GM19043 (cell line): ENCODE results near the gene TAF10.
A peak's percentile ranks its signal among the peaks of the same experiment; 100 is the strongest.

Experiments
- ATAC-seq: cut with Tn5 transposase; IDR thresholded peaks from one replicate; pipeline ENCODE4 v1.9.1; 2021; ENCODE audit warnings: low read depth; ENCODE audit not compliant: unreplicated experiment

TAF10 gene

DNA sequence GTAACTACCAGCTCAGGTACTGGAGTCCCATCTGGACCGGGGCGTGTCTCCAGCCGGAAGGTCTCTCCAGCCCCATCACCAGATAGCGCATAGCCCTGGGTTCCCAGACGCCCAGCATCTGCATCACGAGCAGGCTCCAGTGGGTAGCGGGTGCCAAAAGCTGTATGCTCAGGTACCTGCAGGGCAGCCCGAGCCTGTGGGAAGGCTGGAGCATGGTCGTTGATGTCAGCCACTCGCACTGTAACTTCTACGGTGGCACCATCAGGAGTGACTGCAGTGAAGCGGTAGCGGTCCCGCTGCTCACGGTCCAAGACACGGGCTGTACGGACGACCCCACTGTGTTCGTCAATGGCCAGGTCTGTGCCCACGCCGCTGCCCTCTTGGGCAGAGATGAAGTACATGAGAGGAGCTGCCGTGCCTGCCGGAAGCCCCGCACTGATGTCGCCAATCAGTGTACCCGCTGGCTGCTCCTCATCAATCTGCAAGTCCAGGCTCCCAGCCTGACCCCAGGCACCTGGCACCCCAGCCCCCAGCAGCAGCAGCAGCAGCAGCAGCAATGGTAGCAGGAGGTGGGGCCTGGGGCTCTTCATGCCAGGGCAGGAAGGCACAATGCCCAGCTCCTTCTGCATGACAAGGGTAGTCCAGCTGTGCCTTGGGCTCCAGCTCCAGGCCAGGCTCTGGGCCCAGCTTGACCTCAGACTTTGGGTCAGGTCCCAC is 29.1 kb upstream of the TAF10 start:
- ATAC-seq, result no peak

- no peak for ATAC-seq
These were observed 28.3 kb upstream of the TAF10 start for GRCh38 chr11:6640036-6640984.

- no peak for ATAC-seq
These were observed 26.4 kb upstream of the TAF10 start for GRCh38 chr11:6638429-6638828.

- no peak for ATAC-seq
These were observed 25.9 kb upstream of the TAF10 start for GRCh38 chr11:6637871-6638270.

- no peak for ATAC-seq
These were observed 24.5 kb upstream of the TAF10 start for GRCh38 chr11:6636480-6636879.

- no peak for ATAC-seq
These were observed 23.3 kb upstream of the TAF10 start for GRCh38 chr11:6635082-6635932.

DNA sequence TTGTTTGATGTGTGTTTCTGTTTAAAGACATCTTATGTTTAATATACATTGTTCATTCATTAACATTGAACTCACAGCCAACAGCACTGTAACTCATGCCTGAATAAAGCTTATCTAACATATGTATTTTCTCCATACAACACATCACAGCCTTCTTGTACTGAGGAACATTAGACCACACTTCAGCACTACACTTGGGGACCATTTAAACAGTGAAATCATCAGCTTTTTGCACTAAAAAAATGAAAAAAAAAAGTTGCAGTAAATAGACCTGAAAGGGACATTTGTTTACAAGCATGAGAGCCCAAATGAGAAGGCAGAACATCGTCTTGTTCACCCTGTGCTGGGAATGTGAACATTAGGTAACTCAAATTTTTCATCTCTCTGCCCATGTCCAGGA is 22.5 kb upstream of the TAF10 start:
- no peak for ATAC-seq

GRCh38 chr11:6633422-6634408 is 21.7 kb upstream of the TAF10 start:
- ATAC-seq, result no peak

- ATAC-seq, result no peak
These were observed 20.4 kb upstream of the TAF10 start for GRCh38 chr11:6632116-6633073.

DNA sequence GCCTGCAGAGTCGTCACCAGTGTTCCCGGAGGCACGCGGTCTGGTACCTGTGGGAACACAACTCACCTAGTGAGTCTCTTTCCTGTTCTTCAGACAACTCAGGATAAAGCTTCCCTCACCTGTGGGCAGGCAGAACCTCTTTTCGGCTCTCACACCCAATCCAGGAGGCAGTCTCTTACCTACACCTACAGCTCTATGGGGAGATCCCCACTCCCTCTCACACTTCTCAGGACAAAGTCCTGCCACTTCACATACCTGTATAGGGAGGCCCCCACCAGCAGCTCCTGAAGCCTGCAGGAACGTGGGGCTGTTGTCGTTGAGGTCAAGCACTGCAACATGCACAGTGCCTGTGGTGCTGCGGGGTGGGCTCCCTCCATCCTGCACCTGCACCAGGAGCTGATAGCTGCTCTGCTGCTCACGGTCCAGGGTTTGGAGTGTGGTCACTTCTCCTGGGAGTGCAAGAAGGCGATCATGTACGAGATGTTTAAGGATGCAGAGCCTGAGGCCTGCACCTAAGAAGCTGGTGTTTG is 19.4 kb upstream of the TAF10 start:
- no peak for ATAC-seq

DNA sequence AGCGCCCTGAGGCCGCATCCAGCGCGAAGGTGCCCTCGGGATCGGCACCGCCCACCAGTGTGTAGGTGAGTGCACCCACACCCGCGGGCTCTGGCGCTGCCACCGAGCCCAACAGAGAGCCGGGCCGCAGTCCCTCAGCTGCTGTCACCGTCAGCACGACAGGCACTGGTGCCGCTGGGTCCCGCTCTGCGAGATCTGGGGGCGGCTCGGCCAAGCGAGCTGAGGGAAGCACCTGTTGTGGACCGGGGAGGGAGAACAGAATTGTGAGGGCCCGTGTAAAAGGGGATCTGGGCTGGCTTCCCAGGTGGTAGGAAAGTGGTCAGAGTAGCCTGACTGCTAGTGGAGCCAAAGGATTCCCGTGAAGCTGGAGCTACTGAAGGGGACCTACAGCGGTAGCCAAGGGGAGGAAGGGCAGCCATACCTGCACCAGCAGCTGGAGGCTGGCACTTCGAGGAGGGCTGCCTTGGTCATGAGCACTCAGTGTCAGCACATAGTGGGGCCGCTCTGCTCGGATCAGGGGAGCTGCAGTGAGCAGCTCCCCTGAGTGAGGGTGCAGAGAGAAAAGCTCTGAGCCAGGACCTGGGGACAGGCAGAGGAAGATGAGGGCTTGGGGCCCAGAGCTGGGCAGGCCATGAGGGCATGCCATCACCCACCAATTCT is 18.7 kb upstream of the TAF10 start:
- no peak for ATAC-seq

DNA sequence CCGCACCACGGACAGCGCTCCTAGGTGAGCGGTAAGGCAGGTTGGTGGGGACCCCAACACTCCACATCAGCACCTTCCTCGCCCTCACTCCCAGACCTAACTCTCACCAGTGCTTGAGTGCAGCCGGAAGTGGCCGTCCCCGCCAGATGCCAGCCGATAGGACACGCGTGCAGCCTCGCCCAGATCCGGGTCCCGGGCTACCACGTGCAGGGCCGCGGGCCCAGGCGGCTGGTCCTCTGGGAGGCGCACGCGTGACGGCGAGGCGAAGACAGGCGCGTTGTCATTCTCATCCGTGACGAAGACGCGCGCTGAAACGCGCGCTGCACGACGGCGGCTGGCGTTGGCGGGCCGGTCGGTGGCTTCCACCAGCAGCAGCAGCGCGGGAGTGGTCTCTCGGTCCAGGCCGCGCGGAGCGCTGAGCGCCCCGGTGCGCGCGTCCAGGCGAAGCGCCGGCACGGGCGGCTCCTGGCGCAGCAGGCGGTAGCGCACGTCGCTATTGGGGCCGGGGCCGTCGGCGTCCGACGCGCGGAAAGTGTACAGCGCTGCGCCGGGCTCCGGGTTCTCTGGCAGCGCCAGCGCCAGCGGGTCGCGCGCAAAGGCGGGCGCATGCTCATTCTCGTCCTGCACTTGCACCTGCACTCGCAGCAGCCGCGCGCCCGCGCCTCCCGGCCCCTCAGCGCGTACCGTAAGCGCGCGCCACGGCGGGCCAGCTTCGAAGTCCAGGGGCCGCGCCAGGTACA is 18.0 kb upstream of the TAF10 start:
- no peak for ATAC-seq

- ATAC-seq, result no peak
These were observed 17.5 kb upstream of the TAF10 start for GRCh38 chr11:6629573-6629891.

DNA sequence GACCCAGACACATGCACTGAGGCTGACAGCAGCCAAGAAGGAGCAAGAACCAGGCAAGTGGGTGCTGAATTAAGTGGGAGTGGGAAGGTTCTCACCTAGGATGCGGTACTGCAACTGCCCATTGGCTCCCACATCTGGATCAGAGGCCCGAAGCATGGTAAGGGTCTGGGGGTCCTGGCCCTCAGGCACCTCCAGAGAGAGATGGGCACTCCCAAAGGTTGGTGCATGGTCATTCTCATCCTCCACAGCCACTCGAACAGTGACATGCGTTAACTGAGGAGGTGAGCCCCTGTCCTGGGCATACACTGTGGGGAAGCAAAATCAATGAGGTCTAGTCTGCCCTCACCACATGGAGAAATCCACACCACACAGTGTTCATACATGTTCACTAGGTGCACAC is 16.5 kb upstream of the TAF10 start:
- ATAC-seq, result no peak

GRCh38 chr11:6627762-6628241 is 15.8 kb upstream of the TAF10 start:
- ATAC-seq, result peak; percentile 78

DNA sequence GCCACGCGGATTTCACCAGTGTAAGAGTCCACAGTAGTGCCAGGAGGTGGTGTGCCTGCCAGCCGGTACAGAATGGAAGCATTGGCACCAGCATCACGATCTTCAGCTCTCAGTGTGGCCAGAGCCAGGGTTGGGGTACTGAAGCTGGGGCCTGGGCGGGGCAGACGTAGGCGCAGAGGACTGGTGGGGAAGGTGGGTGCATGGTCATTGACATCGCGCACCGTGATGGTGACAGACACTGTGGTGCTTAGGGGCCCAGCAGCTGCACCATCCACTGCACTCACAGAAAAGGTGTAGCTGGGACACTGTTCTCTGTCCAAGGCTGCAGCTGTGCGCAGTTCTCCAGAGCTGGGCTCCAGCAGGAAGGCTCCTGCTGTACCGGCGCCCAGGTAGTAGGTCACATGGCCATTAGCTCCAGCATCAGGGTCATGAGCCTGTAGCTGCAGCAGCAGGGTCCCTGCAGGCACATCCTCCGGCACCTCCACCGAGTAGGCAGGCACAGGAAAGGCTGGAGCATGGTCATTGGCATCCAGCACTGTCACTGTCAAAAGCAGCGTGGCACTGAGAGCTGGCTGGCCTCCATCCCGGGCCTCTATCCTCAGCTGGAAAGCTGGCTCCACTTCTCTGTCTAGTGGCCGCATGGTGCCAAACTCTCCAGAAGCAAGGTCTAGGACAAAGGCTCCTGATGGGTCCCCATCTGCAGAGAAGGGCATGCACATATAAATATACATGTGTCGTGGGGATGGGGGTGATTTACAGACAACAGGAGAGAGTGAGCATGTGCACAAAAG is 15.2 kb upstream of the TAF10 start:
- ATAC-seq, result no peak
